GM12874 (cell line): ENCODE measurements around the gene TLL2.
A peak's percentile ranks its signal among the peaks of the same experiment; 100 is the strongest.

Experiments used
- TF ChIP-seq, protein P1 (sequence below): IDR thresholded peaks from 2 replicates; pipeline ENCODE4 v1.5.1; 2011; ENCODE audit warnings: low read depth, mild to moderate bottlenecking, control low read depth, low read length, moderate library complexity; ENCODE audit not compliant: insufficient read depth

The TLL2 gene

DNA sequence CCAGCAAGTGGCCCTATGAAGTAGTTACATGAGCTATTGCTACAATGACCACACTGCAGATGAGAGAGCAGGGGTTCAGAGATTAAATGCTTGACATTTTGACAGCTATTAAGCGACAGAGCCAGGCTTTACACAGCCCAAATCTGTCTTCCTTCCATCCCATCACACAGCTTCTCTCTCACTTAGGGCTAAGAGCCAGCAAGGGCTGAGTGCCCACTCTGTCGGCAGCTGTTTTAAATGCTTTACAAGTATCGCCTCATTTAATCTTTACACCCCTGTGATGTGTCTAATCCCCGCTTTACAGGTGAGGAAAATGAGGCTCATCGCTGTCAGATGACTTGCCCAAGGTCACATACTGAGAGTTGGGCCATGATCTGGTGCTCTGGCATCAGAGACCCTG is 139.7 kb downstream of the TLL2 start:
- TF ChIP-seq, protein P1, sequence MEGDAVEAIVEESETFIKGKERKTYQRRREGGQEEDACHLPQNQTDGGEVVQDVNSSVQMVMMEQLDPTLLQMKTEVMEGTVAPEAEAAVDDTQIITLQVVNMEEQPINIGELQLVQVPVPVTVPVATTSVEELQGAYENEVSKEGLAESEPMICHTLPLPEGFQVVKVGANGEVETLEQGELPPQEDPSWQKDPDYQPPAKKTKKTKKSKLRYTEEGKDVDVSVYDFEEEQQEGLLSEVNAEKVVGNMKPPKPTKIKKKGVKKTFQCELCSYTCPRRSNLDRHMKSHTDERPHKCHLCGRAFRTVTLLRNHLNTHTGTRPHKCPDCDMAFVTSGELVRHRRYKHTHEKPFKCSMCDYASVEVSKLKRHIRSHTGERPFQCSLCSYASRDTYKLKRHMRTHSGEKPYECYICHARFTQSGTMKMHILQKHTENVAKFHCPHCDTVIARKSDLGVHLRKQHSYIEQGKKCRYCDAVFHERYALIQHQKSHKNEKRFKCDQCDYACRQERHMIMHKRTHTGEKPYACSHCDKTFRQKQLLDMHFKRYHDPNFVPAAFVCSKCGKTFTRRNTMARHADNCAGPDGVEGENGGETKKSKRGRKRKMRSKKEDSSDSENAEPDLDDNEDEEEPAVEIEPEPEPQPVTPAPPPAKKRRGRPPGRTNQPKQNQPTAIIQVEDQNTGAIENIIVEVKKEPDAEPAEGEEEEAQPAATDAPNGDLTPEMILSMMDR, result no peak

- TF ChIP-seq, protein P1, result no peak
These were observed 142.4 kb downstream of the TLL2 start for GRCh38 chr10:96371356-96371755.

DNA sequence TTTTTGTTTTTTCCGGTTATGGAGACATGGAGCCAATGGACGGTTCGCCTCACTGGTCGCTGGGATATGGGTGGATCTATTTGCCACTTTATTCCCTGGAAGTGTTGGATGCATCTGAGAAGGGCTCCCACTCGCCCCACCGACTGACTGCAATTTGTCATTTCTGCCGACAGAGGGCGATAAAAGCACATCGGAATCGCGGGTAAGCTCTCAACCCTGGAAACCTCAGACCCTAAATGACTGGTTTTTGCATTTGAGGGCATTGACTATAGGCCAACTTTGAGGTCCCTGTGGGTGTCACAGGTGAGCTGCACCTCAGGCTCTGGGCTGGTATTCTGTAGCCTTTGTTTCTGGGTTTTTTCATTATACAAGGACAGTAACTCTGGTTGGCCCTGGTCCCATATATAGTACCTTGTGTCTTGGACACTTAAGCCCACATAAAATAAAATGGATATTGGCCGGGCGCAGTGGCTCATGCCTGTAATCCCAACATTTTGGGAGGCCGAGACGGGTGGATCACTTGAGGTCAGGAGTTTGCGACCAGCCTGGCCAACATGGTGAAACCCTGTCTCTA is 143.1 kb downstream of the TLL2 start:
- TF ChIP-seq, protein P1, result peak; percentile 83

DNA sequence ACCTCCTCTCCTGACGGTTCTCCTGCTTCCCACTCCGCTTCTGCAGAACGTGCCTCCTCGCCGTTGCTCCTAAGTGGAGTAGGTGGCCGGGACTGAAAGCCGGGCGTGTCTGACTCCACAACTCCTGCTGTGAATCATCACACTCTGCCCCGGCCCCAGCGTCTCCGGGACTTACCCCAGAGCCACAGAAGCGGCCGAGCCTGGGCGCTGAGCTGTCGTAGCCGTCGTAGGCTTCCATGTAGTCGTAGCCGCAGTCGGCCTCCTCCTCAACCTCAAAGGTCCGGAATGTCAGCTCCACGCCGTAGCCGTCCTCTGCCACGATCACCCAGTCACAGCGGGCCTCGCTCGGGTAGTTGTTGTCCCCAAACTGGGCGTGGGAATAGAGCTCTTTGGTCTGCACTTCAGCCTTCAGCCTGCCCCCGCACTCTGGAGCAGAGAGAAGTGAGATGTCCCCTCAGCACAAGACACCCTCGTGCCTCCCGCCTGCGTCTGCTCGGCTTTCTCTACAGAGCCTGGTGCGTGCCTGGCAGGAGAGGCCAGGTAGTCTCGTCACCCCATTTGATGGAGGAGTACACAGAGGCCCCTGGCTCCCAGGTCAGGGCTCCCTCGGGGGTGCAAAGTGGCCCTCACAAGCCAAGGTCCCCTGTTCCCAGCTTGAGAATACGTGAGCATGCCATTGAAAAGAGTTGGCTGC is 143.7 kb downstream of the TLL2 start:
- TF ChIP-seq, protein P1, result no peak

GRCh38 chr10:96368971-96369370 is 144.8 kb downstream of the TLL2 start:
- TF ChIP-seq, protein P1, result no peak

DNA sequence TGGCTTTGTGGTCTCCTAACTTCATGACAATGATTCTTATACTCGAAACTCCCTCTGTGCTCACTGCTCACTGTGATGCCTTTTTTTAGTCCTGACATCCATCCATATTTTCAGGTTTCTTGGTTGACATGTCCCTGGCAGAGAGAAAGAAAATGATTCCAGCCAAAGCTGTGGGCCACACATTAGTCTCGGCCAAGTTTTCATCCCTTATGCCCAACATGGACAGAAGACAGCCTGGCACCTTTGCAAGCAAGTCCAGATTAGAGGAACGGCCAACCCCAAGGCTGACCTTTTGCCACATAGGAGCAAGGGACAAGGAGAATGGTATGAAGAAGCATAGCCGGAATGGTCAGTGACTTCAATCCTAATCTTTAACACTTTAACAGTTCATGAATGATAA is 146.3 kb downstream of the TLL2 start:
- TF ChIP-seq, protein P1, result no peak

- TF ChIP-seq, protein P1, result no peak
These were observed 147.2 kb downstream of the TLL2 start for GRCh38 chr10:96366508-96366907.
